Activated CD4-positive, alpha-beta T cell treated with anti-CD3 and anti-CD28 coated beads, Interleukin-2, amount 10 ng/mL, durations not matched to agents 7 days and 5 days (primary cell): ENCODE data around the gene BAG5. TPM values are rescaled to one million over a fixed set of nuclear protein-coding genes. Genes with fewer than 3 reads are reported as not detected.
"Not testable (repeated sequence)": the region's sequence is repeated elsewhere in the genome, so short reads cannot be mapped to it uniquely, and the experiment has no call there.

Experiments
- CTCF ChIA-PET: fragments of 350-600 bp; sonication (Branson Sonifier 250); formaldehyde crosslinking; loops from one replicate; lab custom pipeline; 2021; ENCODE audit warnings: antibody characterized with exemption; lab: Charles Lee
- POLR2A ChIA-PET: fragments of 350-600 bp; sonication (Branson Sonifier 250); formaldehyde crosslinking; loops from one replicate; lab custom pipeline; 2021; ENCODE audit warnings: antibody characterized with exemption; lab: Charles Lee
- DNase-seq: peaks from one replicate; pipeline ENCODE4 v3.0.0-alpha.2; 2020
- H3K27ac Mint-ChIP-seq: one replicate; pipeline ENCODE4 v1.8.0; 2021; ENCODE audit warnings: mild to moderate bottlenecking, moderate library complexity, mixed read lengths
- H3K27me3 Mint-ChIP-seq: one replicate; pipeline ENCODE4 v1.8.0; 2021; ENCODE audit warnings: mixed read lengths
- H3K36me3 Mint-ChIP-seq: one replicate; pipeline ENCODE4 v1.8.0; 2021; ENCODE audit warnings: low read depth, mixed read lengths
- H3K4me1 Mint-ChIP-seq: one replicate; pipeline ENCODE4 v1.8.0; 2021; ENCODE audit warnings: mixed read lengths
- H3K4me3 Mint-ChIP-seq: one replicate; pipeline ENCODE4 v1.8.0; 2021; ENCODE audit warnings: mild to moderate bottlenecking, moderate library complexity, mixed read lengths
- H3K9me3 Mint-ChIP-seq: one replicate; pipeline ENCODE4 v1.8.0; 2021; ENCODE audit warnings: mixed read lengths
- total RNA-seq, 2 experiments: library from RNA; stranded (reverse); gene quantifications; one replicate each; pipeline ENCODE4 v1.2.3, GENCODE V29; 2021

BAG5 gene, protein sequence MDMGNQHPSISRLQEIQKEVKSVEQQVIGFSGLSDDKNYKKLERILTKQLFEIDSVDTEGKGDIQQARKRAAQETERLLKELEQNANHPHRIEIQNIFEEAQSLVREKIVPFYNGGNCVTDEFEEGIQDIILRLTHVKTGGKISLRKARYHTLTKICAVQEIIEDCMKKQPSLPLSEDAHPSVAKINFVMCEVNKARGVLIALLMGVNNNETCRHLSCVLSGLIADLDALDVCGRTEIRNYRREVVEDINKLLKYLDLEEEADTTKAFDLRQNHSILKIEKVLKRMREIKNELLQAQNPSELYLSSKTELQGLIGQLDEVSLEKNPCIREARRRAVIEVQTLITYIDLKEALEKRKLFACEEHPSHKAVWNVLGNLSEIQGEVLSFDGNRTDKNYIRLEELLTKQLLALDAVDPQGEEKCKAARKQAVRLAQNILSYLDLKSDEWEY
- 10 to 100 TPM; 29.8 to 30.5 TPM for total RNA-seq

DNA sequence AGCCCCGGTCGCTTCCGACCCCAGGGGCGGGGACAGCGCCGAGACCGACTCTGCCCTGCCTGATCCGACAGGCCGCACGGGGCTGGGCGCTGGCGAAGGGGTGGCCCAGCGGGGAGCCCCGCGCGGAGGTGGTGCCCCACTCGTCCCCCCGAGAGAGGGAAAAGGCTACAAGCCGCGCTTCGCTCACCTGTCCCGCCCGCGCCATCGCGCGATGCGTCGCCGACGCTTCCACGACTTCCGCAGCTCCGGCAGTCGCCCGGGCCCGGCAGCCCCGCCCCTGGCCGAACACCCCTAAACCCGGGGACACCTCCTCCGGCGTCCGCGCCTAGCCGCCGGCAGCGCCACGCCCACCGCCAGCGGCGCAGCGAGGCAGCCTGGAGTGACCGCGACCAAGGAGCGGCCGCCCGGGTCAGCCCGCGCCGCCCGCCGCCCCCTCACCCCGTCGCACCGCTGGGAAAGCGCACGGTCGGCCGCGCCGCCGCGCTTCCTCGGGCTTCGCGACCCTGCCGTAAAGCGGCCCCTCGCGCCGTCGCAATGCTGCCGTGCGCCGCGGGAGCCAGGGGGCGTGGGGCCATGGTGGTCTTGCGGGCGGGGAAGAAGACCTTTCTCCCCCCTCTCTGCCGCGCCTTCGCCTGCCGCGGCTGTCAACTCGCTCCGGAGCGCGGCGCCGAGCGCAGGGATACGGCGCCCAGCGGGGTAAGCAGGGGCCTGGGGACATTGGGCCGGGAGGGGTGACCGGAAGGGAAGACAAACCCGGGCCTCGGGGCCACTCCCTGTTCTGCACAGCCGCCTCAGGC is at the start of gene BAG5, which contains the start of gene COA8:
TSS of gene BAG5 (minus strand) at position 229 of the 797 bp plus-strand sequence. CDS start 1,493 bp downstream, outside the sequence.
TSS of gene COA8 (plus strand) at position 532 of the 797 bp plus-strand sequence. CDS start at position 574, 42 bp downstream.
- CTCF ChIA-PET: interaction anchor here (0.6 to 1.7 kb wide), 8 partner anchors 10 to 1641 kb away, joined by 3 to 7 read pairs (median 4); no protein-coding TSS in a partner anchor
- POLR2A ChIA-PET: interaction anchor here (0.7 kb wide), 1 partner anchor 321 kb away, joined by 3 read pairs; no protein-coding TSS in a partner anchor
- Mint-ChIP-seq H3K27me3 (no peaks in the 10 kb centered on the region), H3K4me1 (peaks cover 63% of the 10 kb centered on the region), H3K4me3 (peak within 1 kb of the TSS; percentile 92), H3K9me3 (no peaks in the 10 kb centered on the region), H3K36me3 (peaks cover 26% of the 10 kb centered on the region), H3K27ac (peak within 1 kb of the TSS; percentile 91)
- peak; percentile 88 for DNase-seq

DNA sequence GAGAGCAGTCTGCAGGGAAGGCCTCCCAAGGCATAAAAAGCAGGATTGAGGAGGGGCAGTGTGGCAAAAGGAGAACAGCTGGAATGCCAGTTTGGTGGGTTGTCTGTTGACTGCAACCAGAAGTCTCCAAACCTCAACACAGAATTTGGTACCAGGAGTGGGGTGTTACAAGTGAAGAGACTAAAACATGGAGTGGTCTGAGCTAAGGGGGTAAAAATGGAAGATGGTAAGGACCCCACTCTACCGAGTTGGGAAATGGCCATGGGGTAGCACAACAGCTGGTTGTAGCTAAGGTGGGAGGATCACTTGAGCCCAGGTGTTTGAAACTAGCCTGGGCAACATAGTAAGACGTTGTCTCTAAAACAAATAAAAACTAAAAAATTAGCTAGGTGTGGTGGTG is 48.8 kb upstream of the BAG5 start:
- H3K36me3 Mint-ChIP-seq: peaks cover 7% of the 10 kb centered on the region
- peaks cover 19% of the 10 kb centered on the region for H3K4me1 Mint-ChIP-seq
- peaks cover 10% of the 10 kb centered on the region for H3K9me3 Mint-ChIP-seq
- CTCF ChIA-PET: interaction anchor here (0.6 to 1.1 kb wide), 2 partner anchors 13 to 42 kb away, joined by 4 to 5 read pairs; no protein-coding TSS in a partner anchor
- POLR2A ChIA-PET: no interaction called here
- no peak overlapping the region for H3K4me3 Mint-ChIP-seq
- DNase-seq: no peak
- H3K27ac Mint-ChIP-seq: no peak overlapping the region
- H3K27me3 Mint-ChIP-seq: peaks cover 29% of the 10 kb centered on the region

DNA sequence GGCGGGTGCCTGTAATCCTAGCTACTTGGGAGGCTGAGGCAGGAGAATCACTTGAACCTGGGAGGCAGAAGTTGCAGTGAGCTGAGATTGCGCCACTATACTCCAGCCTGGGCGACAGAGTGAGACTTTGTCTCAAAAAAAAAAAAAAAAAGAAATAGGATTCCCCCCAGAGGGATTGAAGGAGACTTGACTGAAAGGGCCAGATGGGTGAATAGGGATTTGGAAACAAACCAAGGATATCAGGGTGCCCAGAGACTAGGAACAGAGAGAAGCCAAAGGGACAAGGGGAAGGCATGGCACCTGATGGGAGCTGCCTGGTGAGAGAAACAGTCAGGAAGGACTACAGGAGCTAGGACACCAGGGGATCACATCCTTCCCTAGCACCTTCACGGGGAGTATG is 46.6 kb upstream of the BAG5 start:
- H3K4me3 Mint-ChIP-seq, DNase-seq, CTCF ChIA-PET, POLR2A ChIA-PET, H3K27ac Mint-ChIP-seq, H3K36me3 Mint-ChIP-seq, H3K9me3 Mint-ChIP-seq: not testable (repeated sequence)
- H3K27me3 Mint-ChIP-seq: peaks cover 31% of the 10 kb centered on the region
- peaks cover 25% of the 10 kb centered on the region for H3K4me1 Mint-ChIP-seq

DNA sequence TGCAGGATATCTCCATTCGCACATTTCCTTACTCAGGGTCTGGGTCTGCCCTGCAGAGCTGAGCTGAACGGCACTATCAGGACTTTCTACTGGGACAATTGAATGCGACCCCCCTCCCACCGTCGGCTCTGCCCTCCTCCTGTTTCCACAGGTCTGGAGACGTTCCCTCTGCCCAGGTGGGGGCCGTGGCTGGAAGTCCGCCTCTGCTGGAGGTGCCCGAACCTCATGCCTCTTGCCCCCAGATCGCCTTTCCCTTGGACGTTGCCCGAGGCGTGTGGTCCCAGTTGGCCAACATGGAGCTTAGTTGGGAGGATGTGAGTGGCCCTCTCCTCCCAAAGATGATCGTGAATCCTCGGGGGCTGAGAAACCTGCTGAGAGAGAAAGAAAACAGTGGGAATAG is 45.4 kb upstream of the BAG5 start:
- ChIA-PET POLR2A (no interaction called here), CTCF (interaction anchor here (0.7 to 1.3 kb wide), 3 partner anchors 13 to 32 kb away, joined by 3 to 4 read pairs (median 3); no protein-coding TSS in a partner anchor)
- Mint-ChIP-seq H3K4me1 (peaks cover 25% of the 10 kb centered on the region), H3K36me3 (peaks cover 7% of the 10 kb centered on the region), H3K4me3 (peak overlapping the region; percentile 58), H3K27ac (no peak overlapping the region), H3K27me3 (peaks cover 31% of the 10 kb centered on the region), H3K9me3 (peaks cover 10% of the 10 kb centered on the region)
- DNase-seq: no peak

DNA sequence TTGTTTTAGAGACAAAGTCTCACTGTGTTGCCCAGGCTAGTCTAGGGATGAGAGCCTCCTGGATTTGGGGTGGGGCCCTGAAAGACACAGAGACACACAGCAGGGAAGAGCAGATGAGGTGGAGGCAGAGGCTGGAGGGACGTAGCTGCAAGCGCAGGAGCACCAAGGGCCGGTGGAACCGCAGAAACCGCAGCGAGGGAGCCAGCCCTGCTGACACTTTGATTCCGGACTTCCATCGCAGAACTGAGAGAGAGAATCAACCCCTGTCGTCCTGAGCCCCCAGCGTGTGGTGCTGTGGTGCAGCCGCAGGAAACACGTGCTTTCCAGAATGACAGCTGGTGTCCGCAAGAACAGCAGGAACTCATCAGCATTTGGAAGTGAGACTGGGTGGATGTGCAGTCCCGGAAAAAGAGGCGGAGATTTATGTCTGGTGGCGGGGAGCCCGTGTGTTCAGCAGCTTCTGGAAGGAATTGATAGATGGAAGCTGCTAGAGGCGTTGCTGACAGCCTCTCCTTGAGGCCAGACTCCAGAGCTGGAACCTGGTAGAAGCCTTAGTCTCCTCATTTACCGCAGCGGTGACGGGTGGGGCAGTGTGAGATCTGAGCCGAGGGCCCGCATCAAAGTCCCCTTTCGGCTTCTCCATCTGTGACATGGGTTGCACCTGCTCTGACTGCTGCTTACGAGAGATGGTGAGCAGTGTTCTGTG is 44.7 kb upstream of the BAG5 start:
- Mint-ChIP-seq H3K27ac (peak overlapping the region; percentile 36), H3K4me3 (peak overlapping the region; percentile 58), H3K27me3 (peaks cover 31% of the 10 kb centered on the region), H3K9me3 (peaks cover 10% of the 10 kb centered on the region), H3K4me1 (peaks cover 25% of the 10 kb centered on the region), H3K36me3 (peaks cover 7% of the 10 kb centered on the region)
- POLR2A ChIA-PET: no interaction called here
- CTCF ChIA-PET: interaction anchor here (0.6 to 1.3 kb wide), 3 partner anchors 13 to 27 kb away, joined by 3 to 4 read pairs (median 3); no protein-coding TSS in a partner anchor
- DNase-seq: peak; percentile 76

DNA sequence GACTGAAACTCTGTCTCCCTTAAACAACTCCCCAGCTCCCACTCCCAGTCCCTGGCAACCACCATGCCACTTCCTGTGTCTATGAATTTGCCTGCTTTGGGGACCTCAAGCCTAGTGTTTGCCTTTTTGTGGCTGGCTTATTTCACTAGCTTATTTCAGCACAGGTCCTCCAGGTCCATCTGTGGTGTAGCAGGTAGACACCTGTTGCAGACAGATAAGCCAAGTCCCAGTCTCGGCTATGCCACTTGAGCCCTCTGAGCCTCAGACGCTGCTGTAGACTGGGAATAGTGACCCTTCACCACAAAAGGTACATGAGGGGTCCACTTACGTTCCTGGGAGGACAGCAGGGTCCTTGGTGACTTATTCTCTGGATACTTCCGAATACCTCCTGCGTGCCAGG is 42.2 kb upstream of the BAG5 start:
- CTCF ChIA-PET: no interaction called here
- Mint-ChIP-seq H3K9me3 (no peaks in the 10 kb centered on the region), H3K27me3 (peaks cover 27% of the 10 kb centered on the region), H3K27ac (peak overlapping the region; percentile 7), H3K36me3 (no peaks in the 10 kb centered on the region), H3K4me3 (no peak overlapping the region), H3K4me1 (peaks cover 25% of the 10 kb centered on the region)
- DNase-seq: no peak
- POLR2A ChIA-PET: no interaction called here

DNA sequence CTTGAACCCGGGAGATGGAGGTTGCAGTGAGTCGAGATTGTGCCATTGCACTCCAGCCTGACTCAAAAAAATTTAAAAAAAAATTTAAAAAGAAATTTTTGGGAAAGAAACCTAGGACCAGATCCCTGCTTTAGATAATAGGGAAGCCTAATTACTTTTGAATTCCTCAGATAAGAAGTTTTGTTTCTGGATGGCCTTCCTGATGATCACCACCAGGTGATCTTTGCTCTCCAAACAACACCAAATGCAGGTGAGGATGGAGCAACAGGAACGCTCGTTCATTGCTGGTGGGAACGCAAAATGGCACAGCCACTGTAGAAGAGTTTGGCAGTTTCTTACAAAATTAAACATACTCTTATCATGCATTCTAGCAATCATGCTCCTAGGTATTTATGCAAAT is 38.0 kb upstream of the BAG5 start:
- Mint-ChIP-seq H3K27me3 (no peaks in the 10 kb centered on the region), H3K4me1 (peaks cover 6% of the 10 kb centered on the region), H3K9me3 (no peaks in the 10 kb centered on the region), H3K4me3 (no peak overlapping the region), H3K36me3 (no peaks in the 10 kb centered on the region), H3K27ac (no peak overlapping the region)
- ChIA-PET CTCF (no interaction called here), POLR2A (no interaction called here)
- no peak for DNase-seq

DNA sequence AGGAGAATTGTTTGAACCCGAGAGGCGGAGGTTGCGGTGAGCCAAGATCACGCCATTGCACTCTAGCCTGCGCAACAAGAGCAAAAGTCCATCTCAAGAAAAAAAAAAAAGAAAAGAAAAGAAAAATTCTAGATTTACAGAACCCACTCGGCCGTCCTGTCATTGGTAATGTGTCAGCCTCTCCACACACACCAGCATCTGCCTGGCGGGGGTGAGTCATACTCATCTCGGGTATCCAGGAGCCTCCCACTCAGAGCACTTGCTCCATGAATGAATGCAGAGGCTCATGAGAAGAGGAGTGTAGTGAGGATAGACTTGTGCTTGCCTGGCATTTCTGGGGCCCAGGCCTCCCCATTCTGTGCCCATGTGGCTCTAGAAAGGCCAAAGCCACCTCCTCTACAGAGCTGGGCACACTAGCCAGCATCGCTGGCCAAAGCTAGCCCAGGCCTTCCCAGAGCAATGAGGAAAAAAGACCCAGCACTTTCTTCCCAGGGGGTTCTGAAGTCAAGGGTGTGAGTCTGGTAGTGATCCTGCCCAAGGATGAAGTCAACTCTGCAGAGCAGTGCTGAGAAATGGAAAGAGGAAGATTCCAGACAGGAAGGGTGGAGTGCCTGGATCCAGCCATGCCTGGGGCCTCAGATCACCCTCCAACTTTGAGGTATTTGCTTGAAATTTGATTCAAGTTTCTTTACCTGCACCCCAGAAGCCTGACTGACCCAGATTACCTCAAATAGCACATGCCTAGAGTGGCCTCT is 35.3 kb upstream of the BAG5 start:
- H3K4me1 Mint-ChIP-seq: peaks cover 9% of the 10 kb centered on the region
- no peaks in the 10 kb centered on the region for H3K27me3 Mint-ChIP-seq
- H3K27ac Mint-ChIP-seq: no peak overlapping the region
- ChIA-PET POLR2A (no interaction called here), CTCF (no interaction called here)
- DNase-seq: no peak
- H3K9me3 Mint-ChIP-seq: no peaks in the 10 kb centered on the region
- no peak overlapping the region for H3K4me3 Mint-ChIP-seq
- no peaks in the 10 kb centered on the region for H3K36me3 Mint-ChIP-seq

DNA sequence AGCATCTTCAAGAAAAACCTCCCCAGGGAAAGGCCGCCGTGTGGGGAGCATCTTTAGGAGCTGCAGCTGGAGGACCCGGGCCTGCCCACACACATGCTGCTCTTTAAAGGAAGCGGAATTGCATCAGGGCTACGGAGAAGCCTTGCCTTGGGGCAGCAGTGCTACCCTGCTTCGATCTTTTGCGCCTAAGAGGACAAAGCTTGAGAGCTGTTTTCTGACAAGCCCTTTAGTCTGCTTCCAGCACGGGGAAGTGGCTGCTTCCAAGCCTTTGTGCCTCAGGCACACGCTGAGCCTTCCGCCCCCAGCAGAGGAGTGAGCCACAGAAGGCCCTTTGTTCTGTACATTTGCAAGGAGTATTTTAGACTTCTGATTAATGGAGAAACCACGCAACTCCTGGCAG is 31.8 kb upstream of the BAG5 start:
- no peak for DNase-seq
- ChIA-PET CTCF (no interaction called here), POLR2A (no interaction called here)
- peaks cover 6% of the 10 kb centered on the region for H3K36me3 Mint-ChIP-seq
- no peak overlapping the region for H3K27ac Mint-ChIP-seq
- H3K9me3 Mint-ChIP-seq: no peaks in the 10 kb centered on the region
- no peak overlapping the region for H3K4me3 Mint-ChIP-seq
- H3K4me1 Mint-ChIP-seq: peaks cover 9% of the 10 kb centered on the region
- H3K27me3 Mint-ChIP-seq: no peaks in the 10 kb centered on the region

DNA sequence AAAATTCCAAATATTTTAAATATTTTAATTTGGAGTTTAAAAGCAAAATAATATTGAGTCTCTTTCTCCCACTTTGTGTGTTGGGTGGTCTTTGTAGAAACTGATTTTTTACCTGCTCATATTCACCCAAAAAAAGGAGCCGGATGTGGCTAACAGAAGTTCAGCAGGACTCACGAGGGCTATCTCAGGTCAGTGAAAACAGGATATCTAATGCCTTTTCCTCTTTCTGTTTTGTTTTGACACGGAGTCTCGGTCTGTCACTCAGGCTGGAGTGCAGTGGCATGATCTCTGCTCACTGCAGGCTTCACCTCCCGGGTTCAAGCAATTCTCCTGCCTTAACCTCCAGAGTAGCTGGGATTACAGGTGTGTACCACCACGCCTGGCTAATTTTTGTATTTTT is 31.1 kb upstream of the BAG5 start:
- Mint-ChIP-seq H3K27ac (peak overlapping the region; percentile 77), H3K9me3 (no peaks in the 10 kb centered on the region), H3K36me3 (peaks cover 8% of the 10 kb centered on the region), H3K27me3 (no peaks in the 10 kb centered on the region), H3K4me3 (no peak overlapping the region), H3K4me1 (peaks cover 9% of the 10 kb centered on the region)
- DNase-seq: peak; percentile 10
- CTCF ChIA-PET: interaction anchor here (0.6 kb wide), 1 partner anchor 247 kb away, joined by 4 read pairs; no protein-coding TSS in a partner anchor
- POLR2A ChIA-PET: no interaction called here

DNA sequence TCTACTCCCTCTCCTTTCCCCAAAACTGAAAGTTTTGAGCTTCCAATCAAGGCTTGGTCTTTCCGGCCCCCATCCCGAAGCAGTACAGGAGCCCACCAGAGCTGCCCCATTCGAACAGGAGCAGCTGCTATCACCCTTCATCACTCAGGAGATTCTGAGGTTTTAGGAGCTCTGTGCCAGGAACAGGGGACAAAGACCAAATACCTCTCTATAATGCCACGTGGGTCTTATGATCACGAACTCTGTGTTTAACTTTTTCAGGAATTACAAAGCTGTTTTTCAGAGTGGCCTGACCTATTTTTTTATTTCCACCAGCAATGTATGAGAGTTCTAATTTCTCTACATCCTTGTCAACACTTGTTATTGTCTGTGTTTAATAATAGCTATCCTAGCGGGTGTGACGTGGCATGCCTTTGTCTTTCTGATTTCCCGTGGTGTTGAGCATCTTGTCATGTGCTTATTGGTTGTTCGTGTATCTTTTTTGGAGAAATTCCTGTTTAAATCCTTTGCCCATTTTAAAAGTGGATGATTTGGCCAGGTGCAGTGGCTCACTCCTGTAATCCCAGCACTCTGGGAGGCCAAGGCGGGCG is 22.0 kb upstream of the BAG5 start:
- H3K36me3 Mint-ChIP-seq: peaks cover 7% of the 10 kb centered on the region
- H3K4me1 Mint-ChIP-seq: no peaks in the 10 kb centered on the region
- DNase-seq: no peak
- H3K27ac Mint-ChIP-seq: no peak overlapping the region
- no peaks in the 10 kb centered on the region for H3K27me3 Mint-ChIP-seq
- POLR2A ChIA-PET: no interaction called here
- CTCF ChIA-PET: interaction anchor here (1.0 kb wide), 1 partner anchor 30 kb away, joined by 3 read pairs; no protein-coding TSS in a partner anchor
- H3K4me3 Mint-ChIP-seq: no peak overlapping the region
- no peaks in the 10 kb centered on the region for H3K9me3 Mint-ChIP-seq
